Measurements from ENCODE around the gene HELZ2.
"Not testable (repeated sequence)": the region's sequence is repeated elsewhere in the genome, so short reads cannot be mapped to it uniquely, and the experiment has no call there.

The HELZ2 gene

DNA sequence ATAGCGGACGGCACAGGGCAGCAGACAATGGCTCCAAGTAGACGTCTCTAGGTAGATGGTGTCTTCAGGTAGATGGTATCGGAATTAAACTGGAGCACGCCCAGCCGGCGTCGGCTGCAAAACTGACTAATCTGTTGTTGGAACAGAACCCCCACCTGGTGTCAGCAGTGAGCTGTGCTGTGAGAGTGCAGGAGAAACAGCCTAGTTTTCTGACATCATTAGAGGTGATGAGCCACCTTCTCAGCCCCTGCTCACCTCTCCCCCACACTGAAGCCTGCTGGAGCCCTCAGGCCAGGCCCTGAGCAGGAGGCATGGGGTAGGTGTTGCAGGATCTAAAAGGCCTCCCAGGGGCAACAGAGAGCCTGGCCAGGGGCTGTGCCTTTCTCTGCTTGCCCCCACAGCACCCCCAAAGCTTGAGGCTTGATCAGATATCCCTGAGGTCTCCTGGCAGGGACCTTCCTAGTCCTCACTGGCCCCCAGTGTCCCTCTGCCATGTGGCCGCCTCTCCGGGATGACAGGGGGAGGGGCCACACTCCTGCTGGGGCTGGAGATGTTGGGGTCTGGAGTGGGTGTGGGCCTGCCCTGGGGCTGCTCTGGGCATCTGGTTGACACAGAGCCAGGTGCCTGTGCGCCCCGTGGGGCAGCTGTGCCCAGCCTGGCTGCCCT is 6.9 kb upstream of the HELZ2 start:
- peak; percentile 78 for DNase-seq (ENCODE audit: low spot score)

DNA sequence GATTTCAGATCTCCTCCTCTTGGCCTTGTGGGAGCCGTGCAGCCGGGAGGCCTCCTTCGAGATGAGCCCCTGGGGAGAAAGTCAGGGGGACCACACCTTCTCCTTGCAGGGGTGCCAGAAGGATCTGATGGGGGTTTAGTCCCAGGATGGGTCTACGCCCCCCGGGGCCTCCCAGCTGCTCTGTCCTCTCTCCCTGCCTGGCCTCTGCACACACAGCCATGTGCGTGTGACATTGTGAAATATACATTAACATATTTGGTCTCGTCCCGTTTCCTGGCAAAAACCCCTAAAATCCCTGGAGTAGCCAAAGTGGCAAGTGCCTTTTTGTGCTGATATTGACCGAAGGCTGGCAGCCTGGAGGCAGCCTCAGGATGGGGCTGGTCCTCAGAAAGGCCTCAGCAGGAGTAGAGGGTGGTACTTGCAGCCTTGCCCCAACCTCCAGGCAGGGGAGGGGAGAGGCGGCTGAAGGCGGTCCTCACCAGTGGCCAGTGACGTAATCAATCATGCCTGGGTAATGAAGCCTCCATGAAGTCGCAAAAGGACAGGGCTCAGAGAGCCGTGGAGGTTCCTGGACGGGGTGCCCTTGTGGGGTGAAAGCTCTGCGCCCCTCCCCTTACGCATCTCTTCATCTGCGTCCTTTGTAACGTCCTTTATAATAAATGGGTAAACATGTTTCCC is 5.1 kb upstream of the HELZ2 start:
- no peak for DNase-seq (ENCODE audit: low spot score)

DNA sequence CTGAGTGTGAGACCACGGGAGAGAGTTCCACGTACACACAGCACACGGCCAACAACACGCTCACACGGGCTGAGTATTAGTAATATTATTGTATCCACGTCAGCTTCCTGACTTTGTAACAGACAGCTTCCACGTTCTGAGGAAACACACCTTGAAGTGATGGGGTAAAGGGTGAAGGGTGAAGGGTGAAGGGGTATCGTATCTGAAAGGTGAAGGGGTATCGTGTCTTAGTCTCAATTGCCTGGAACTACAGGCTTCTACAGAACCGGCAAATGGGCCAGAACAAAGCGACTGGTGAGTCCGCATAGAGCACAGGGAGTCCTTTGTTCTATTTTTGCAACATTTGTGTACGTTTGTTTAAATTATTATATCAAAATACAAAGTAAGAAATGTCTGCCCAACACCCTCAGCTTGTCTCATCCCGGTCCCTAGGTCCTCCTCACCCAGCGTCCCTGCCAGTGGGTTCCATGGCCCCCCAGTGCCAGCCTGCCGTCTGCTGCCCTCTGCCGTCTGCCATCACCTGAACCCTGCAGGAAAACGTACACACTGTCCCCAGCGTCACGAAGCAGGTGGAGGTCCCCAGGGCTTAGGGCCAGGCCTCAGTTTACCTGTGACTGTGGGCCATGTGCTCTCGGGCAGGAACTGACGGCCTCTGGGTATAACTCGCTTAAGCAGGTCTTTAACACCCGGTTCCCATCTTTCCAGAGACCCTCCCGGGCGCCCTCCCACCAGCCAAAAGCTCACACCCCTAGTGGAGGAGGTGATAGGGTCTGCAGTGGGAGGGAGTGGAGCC is 4.4 kb upstream of the HELZ2 start:
- no peak for DNase-seq (ENCODE audit: low spot score)

DNA sequence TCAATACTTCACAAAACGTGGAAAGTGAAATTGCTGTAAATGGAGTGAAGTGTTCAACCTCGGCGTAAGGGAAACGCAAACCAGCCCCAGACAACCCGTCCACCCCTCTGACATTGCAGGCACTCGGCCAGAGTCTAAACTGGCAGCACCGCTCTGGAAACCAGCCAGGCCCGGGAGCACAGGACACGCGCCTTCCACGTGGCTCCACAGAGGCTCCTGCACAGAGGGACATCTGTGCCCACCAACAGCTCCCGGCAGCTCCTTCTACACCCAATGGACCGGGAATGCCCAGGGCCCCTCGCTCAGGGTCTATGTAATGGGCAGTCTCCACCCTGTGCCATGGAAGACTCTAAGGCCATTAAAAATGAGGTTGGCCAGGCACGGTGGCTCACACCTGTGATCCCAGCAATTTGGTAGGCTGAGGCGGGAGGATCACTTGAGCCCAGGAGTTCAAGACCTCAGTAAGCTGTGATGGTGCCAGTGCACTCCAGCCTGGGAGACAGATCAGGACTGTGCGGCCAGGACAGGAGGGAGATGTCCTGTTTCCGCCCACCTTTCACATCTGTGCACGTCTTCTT is 3.4 kb upstream of the HELZ2 start:
- DNase-seq (ENCODE audit: low spot score): no peak

DNA sequence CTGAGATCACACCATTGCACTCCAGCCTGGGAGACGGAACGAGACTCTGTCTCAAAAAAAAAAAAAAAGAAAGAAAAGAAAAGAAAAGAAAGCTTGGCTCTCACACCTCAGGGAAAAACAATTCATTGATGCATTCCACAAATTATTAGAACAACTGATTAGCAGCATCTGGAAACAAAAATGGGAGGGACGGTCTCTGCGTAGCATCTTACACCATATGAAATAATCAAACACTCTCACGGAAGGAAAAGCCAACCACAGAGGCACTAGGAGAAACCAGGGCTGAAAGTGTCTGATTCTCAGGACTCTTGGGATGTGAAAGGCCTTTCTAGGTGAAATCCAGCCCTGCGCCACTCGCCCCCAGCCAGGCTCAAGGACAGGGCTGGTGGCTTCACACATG is 2.3 kb upstream of the HELZ2 start:
- no peak for DNase-seq (ENCODE audit: low spot score)

DNA sequence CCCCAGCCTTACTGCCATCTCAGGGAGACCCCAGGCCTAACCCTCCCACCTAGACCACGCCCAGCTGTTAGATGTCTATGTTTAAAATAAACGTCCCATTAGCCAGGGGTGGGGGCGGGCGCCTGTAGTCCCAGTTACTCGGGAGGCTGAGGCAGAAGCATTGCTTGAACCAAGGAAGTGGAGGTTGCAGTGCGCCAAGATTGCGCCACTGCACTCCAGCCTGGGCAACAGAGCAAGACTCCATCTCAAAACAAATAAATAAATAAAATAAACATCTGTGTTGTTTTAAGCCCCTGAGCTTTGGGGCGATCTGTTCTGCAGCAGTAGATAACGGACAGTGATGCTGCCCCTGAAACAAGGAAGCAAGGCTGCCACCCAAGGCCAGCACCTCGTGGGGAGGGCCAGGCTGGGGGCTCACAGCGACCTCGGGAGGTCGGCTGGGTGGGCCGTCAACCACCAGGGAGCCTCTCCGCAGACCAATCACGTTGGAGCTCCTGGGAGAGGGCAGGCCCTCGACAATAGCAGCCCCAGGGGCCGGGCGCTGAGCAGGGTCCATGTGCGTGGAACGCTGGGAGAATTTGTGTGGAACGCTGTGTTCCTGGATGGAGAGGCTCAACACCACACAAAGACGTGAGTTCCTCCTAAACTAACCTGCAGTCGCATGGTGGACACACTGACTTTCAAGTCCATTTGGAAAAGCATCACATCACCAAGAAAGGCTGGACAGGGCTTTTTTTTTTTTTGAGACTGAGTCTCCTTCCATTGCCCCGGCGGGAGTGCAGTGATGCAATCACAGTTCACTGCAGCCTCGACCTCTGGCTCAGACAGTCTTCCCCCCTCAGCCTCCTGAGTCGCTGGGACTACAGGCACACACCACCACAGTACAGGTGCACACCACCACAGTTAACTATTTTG is 1.0 kb upstream of the HELZ2 start:
- DNase-seq (ENCODE audit: low spot score): no peak

DNA sequence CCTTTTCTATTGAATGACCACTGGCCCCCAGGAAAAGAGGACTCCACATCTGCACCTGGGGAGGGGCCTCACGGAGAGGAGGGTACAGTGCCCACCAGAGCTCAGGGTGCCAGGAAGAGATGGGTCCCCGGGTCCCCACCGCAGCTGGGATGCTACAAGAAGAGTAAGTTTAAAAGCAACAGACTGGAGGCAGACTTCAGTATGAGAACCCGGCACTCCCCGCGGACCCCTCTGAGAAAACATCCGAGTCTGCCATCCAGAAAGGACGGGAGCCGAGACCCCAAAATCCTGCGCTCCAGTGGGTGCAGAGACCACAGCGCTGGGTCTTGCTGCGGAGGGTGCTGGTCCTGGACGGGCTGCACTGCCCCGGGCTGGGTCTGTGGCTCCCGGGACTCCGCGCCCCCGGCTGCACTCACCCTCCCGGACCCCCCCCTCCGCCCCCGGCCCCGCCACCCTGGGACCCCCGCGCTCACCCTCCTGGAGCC is 350 bp downstream of the HELZ2 start:
- DNase-seq (ENCODE audit: low spot score): no peak

DNA sequence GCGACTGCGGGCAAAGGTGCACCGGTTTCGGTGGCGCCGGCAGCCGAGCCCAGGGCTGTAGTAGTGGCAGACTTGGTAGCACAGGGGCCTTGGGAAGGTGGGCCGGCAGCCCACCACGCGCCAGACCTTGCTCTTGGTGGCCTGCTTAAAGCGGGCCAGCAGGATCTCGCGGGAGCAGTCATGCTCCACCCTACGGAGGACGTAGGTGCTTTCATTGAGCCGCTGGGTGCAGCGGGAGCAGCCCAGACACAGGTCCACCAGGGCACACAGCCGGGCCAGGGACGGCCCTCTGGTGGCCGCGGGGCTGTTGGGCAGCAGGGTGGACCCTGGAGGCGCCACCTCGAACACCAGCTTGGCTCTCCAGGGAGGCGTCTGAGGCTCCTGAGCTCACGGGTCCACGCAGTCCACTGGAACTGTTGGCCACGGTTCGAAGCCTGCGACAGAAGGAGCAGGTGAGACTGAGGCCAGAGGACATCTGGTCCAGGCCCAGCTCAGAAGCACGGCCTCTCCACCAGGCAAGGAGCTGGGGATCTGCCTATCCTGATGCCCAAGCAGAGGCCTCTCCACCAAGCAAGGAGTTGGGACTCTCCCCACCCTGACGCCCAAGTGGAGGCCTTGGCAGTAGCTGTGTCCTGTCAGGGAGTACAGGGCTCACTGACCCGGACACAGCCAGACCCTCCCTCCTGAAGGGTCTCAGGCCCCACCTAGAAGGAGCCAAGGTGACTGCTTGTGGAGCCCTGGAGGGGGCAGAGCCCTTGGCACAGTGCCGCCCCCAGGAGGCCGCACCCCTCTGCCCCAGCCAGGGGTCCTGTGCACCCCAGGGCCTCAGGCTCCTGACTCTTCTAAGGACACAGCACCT is 1.0 kb downstream of the HELZ2 start:
- DNase-seq (ENCODE audit: low spot score): no peak

DNA sequence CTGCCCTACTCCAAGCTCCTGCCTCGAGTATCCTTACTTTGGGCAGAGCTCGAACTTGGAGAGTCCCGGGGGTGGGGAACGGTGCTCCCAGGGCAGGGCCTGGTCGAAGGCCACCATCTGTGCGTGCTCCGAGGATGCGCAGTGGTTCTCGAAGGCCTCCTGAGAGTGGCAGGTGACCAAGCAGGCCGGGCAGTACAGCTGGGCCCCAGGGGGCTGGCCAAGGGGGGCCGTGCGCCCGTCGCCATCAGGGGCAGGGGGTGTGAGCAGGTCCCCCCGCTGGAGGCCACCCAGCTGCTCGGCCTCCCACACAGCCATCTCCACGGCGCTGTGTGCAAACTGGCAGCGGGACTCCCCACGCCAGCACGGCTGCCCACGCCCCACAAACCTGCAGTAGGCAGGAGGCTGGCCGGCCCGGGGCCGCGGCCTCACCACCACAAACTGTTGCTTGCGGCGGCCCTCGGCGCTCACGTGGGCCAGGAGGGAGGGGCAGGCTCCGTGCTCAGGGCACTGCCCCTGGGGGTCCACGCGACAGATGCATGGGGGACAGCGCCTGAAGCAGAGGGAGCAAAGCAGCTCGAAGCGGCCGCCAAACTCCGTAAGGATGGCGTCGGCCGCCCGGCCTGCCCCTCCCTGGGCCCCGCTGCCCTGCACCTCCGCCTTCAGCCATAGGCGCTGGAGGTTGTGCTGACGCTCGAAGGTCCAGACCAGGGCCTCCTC is 1.8 kb downstream of the HELZ2 start:
- no peak for DNase-seq (ENCODE audit: low spot score)

DNA sequence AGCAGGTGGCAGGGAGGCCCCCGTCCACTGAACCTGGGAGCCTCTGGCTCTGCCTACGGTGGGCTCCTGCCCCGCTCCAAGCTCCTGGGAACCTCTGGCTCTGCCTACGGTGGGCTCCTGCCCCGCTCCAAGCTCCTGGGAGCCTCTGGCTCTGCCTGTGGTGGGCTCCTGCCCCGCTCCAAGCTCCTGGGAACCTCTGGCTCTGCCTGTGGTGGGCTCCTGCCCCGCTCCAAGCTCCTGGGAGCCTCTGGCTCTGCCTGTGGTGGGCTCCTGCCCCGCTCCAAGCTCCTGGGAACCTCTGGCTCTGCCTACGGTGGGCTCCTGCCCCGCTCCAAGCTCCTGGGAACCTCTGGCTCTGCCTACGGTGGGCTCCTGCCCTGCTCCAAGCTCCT is 3.0 kb downstream of the HELZ2 start:
- not testable (repeated sequence) for DNase-seq (ENCODE audit: low spot score)

DNA sequence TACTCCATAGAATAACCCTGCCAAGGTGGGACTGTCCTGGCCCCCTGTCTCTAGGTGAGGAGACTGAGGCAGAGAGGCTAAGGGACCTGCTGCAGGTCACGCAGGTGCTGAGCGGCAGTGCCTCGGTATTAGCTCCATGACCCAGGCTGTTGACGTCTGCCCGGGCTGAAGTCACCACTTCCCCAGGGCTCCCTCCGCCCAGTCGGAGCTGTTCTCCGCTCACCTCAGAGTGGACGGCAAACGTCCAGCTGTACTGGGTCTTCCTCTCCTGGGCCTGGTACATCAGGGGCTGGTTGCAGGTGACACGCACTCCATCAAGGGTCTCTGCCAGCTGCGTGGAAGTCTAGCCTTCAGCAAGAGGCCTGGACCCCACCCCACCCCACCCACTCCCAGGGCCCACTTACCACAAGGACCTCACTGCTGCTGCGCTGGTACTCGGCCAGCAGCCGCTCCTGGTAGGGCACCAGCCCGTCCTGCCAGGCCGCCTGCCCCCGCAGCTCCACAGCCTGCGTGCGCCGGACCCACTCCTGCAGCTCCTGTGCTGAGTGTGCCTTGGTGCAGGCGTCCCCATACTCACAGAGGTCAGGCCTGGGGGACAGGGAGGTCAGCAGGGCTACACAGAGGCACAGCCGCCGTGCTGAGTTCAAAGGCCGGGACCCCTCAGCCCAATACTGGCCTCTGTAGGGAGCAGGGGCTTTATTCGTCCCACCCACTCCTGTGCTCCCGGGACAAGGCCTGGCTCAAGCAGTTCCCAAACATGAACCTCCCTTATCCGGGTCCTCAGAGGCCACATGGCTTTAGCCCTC is 3.6 kb downstream of the HELZ2 start:
- DNase-seq (ENCODE audit: low spot score): no peak

DNA sequence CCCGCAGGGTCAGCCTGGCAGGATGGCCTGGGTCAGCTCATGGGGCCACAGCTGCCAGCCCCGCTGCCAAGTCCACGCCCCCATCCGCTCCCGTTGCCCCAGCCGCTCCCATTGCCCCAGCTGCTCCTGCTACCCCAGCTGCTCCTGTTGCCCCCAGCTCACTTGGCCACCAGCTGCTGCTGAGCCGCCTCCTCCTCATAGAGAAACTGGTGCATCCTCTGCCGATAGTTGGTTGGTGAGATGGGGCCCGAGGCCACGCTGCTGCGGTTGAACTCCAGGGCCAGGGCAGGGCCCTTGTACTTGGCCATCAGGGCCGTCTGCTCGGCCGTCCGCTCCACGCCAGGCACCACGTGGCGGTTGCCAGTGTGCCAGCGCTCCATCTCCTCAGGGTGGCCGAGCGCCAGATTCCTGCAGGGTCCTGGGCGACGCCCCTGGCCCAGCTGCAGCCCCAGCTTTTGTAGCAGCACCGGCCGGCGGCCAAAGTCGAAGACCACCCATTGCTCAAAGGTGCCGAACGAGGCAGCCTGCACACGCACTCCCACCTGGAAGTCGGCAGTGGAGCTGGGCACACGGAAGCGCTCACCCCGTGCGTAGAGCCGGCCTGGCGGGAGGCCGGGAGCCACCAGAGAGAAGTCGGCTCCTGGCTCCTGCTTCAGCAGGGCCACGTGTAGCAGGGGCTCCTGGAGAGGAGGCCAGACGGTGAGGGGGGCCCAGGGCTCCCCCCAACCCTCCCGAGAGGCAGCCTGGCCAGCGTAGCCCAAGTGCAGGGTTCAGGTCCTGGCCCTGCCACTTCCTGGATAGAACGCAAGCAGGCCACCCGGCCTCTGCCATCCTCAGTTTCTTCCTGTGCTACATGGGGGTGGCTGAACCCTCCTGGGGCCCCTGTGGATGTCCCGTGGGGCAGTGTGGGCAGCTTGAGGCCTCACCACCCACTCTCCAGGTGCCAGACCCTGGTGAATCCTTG is 4.8 kb downstream of the HELZ2 start:
- no peak for DNase-seq (ENCODE audit: low spot score)

DNA sequence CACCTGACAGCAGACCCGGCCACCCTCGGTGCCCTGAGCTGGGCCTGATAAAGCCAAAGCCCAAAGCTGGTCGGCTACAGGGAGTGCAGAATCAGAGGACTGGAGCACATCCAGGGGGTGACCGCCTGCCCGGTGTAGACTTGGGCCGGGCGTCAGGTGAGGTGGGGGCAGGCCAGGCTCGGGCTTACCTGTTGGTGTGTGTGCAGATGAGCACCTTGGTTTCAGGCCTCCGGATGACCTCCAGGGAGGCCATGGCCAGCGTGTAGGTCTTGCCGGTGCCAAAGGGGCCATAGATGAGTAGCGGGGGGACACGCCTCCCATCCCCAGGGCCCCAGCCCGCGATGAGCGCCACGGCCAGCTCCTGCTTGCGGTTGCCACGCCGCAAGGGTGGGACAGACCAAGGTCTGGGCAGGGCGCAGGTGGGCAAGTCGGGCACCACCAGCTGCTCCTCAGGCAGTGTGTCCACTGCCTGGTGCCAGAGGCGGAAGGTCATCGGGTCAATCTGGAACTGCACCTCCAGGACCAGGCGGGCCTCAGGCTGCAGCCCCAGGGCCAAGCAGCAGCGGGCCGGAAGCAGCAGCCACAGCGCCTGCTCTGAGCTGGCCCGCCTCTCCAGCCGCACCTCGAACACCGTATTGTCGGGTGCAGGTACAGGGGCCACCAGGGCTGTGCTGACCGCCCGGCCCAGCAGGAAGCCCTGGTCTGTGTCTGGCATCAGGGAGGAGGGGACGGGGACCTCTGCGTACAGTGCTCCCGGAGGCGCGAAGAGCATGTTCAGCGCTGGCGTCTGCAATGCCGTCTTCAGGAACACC is 5.7 kb downstream of the HELZ2 start:
- no peak for DNase-seq (ENCODE audit: low spot score)

DNA sequence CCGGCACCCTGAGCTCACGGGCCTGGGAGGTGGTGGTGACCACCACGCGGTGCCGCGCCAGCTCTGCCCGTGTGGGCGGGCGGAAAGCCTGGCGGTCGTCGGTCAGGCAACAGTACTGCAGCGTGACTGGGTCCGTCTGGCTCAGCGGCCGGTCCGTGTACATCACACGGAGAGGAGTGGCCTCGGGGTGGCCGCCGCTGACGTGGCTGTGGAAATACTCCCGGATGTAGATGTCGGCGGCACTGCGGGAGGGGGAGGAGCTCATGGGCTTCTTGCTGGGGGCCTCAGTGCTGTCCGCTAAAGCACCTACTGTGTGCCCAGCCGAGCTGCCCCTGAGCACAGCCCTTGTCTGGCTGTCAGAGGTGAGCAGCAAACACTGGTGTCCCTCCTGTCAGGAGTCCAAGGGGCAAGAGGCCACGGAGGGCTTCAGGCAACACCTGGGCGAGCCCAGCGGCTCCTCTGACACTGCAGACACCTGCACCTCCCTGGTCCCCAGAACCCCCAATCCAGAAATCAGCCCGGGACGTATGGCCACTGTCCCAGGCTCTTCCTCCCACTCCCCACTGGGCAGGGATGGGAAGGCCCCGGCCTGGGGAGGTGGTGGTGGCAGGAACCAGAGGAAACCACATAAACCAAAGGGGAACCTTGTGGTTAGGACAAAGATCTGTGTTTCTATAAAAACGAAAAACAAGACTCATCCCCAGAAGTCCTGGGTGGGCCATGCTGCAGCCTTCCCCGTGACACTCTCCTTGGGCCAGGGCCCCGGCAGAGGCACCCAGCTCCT is 6.5 kb downstream of the HELZ2 start:
- DNase-seq (ENCODE audit: low spot score): no peak

DNA sequence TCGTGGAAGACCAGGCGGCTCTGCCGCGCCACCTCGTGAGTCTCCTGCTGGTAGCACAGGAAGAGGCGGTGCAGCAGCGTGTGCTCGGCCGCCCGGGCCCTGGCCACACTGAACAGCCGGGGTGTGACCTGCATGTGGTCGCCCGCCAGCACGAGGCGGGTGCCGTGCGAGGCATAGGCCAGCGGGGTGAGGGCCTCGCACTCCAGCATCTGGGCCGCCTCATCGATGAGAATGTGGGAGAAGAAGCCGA is 7.0 kb downstream of the HELZ2 start:
- no peak for DNase-seq (ENCODE audit: low spot score)

DNA sequence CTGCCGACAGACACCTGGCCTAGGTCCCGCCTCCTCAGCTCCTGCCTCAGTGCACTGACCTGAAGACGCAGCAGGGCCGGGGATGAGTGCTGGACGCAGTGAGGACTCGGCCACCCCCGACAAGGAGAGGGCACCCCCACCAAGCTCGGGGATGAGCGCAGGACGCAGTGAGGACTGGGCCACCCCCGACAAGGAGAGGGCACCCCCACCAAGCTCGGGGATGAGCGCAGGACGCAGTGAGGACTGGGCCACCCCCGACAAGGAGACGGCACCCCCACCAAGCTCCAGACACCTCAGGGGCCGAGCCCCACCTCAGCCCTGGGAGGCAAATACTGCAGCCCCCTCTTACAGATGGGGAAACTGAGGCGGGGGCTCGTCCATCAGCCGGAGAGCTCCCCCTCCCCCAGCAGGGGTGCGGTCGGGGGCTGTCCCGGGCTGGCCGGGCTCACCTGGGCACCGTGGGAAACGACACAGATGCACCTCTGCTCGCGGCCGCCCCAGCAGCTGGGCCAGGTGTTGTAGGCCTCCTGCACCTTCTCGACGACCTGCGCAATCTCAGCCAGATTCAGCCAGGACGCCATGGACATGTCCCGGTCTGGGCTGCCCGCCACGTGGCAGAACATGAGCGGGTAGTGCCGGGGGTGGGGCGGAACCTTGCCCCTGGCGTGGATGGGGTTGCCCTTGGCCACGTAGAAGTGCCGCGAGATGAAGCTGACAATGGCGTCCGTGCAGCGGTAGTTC is 7.5 kb downstream of the HELZ2 start:
- DNase-seq (ENCODE audit: low spot score): no peak

Data from D341Med (cell line).